ENCODE data around the gene GID4.

DNA sequence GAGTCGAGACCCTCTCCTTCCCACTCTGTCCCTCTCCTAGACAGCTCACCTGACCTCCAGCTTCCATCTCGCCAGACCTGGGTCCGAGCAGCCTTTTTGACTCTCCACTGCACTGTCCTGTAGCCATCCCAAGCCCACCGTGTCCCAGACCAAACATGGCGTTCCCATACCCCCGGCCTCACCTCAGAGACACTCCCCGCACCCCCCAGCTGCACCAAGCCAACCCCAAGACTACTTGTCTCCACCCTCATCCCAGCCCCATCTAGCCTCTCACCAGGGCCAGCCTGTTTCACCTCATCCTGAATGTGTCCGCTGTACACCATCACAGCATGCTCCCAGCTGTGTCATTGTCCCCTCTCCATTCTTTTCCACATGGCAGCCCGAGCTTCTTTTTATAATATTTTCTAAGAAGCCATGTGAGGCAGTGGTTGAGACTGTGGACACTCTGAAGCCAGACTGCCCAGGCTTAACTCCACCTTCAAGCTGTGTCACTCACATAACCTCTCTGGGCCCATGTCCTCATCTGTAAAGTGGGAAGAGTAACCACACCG lies 70.8 kb downstream of the GID4 start:
- TF ChIP-seq CTCF (IDR thresholded peaks at IDR 0.05) (no peak), POLR2A (IDR thresholded peaks at IDR 0.05) (no peak)
